OCI-LY1 (cell line): ENCODE measurements around the gene MRPL33.

Experiments used
- CTCF ChIP-seq: fragments of 200-600 bp; sonication (generic), shearing (Covaris generic); IDR thresholded peaks from 2 replicates; pipeline ENCODE4 v1.5.1; 2017; ENCODE audit warnings: mild to moderate bottlenecking, antibody characterized with exemption, low read length, moderate library complexity, mixed read lengths
- EZH2 ChIP-seq: fragments of 200-600 bp; sonication (generic), shearing (Covaris generic); IDR thresholded peaks from 2 replicates; pipeline ENCODE4 v1.8.0; 2017; ENCODE audit warnings: borderline replicate concordance, mixed run types, mild to moderate bottlenecking, antibody characterized with exemption, low read length, moderate library complexity, mixed read lengths

- TF ChIP-seq CTCF (no peak), EZH2 (no peak)
Measured at GRCh38 chr2:27799646-27800010, 28.1 kb downstream of the MRPL33 start.
